ENCODE data around the gene PCDHGC5. TPM values are rescaled to one million over a fixed set of nuclear protein-coding genes. Genes with fewer than 3 reads are reported as not detected.

PCDHGC5 gene
- total RNA-seq, 3 donors from 2014 or later, result 2.1 to 3.5 (median 3.3) TPM

DNA sequence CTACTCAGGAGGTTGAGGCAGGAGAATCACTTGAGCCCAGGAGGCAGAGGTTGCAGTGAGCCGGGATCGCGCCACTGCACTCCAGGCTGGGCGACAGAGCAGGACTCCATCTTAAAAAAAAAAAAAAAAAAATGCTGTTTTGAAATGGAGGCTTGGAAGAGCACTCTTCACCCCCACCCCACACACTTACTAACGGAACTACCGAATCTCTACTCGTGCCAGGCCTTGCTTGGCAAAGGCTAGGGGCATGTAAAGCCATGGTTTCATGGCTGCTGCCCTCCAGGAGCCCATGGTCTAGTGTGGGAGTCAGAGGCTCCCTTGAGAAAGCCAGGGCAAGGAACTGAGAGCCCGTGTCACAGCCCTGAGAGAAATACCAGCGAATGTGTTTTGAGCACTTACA is 21.3 kb downstream of the PCDHGC5 start:
- DNase-seq (ENCODE audit: low spot score in 2 of 2), result no peak
- Histone ChIP-seq H3K4me1 (peaks cover 11 to 24% of the 10 kb centered on the region in 2 donors), H3K27me3 (no peaks in the 10 kb centered on the region), H3K9me3 (no peaks in the 10 kb centered on the region), H3K27ac (peak overlapping the region; percentile 87 to 96), H3K4me3 (no peak overlapping the region), H3K36me3 (no peaks in the 10 kb centered on the region)
- TF ChIP-seq POLR2A (IDR thresholded peaks at IDR 0.05) (no peak), POLR2AphosphoS5 (IDR thresholded peaks at IDR 0.05) (no peak), CTCF (IDR thresholded peaks at IDR 0.05) (no peak)
- intact Hi-C loops (cut with DNase I; ENCODE audit: low total_unique reads), result loop anchor here (2.0 to 5.0 kb wide), 2 partner anchors 63 to 798 kb away; no protein-coding TSS in a partner anchor

DNA sequence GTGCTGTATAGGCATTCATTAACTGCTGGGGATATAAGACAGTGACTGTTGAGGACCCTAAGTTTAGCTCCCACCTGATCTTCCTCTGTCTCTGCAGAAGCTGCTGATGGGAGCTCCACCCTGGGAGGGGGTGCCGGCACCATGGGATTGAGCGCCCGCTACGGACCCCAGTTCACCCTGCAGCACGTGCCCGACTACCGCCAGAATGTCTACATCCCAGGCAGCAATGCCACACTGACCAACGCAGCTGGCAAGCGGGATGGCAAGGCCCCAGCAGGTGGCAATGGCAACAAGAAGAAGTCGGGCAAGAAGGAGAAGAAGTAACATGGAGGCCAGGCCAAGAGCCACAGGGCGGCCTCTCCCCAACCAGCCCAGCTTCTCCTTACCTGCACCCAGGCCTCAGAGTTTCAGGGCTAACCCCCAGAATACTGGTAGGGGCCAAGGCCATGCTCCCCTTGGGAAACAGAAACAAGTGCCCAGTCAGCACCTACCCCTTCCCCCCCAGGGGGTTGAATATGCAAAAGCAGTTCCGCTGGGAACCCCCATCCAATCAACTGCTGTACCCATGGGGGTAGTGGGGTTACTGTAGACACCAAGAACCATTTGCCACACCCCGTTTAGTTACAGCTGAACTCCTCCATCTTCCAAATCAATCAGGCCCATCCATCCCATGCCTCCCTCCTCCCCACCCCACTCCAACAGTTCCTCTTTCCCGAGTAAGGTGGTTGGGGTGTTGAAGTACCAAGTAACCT is 22.1 kb downstream of the PCDHGC5 start:
- H3K4me1 ChIP-seq, result peaks cover 11 to 24% of the 10 kb centered on the region in 2 donors
- no peak overlapping the region for H3K4me3 ChIP-seq
- no peaks in the 10 kb centered on the region for H3K36me3 ChIP-seq
- TF ChIP-seq POLR2AphosphoS5 (IDR thresholded peaks at IDR 0.05), result no peak
- no peak for DNase-seq (ENCODE audit: low spot score in 2 of 2)
- H3K27ac ChIP-seq, result peak overlapping the region in 1 of 2 donors; percentile 40
- intact Hi-C loops (cut with DNase I; ENCODE audit: low total_unique reads), result loop anchor here (2.0 to 5.0 kb wide), 2 partner anchors 64 to 799 kb away; no protein-coding TSS in a partner anchor
- no peaks in the 10 kb centered on the region for H3K27me3 ChIP-seq
- no peaks in the 10 kb centered on the region for H3K9me3 ChIP-seq

- TF ChIP-seq POLR2A (IDR thresholded peaks at IDR 0.05), result no peak
- TF ChIP-seq CTCF (IDR thresholded peaks at IDR 0.05), result no peak
- TF ChIP-seq POLR2AphosphoS5 (IDR thresholded peaks at IDR 0.05), result no peak
- no peaks in the 10 kb centered on the region for H3K9me3 ChIP-seq
These were observed 23.0 kb downstream of the PCDHGC5 start for GRCh38 chr5:141511771-141512325.

GRCh38 chr5:141512390-141512910 is 23.6 kb downstream of the PCDHGC5 start:
- H3K9me3 ChIP-seq, result no peaks in the 10 kb centered on the region
- H3K36me3 ChIP-seq, result no peaks in the 10 kb centered on the region
- TF ChIP-seq CTCF (IDR thresholded peaks at IDR 0.05) (peak; percentile 56 to 75 (median 71)), POLR2A (IDR thresholded peaks at IDR 0.05) (no peak), POLR2AphosphoS5 (IDR thresholded peaks at IDR 0.05) (no peak)
- peak overlapping the region; percentile 78 to 90 for H3K27ac ChIP-seq
- peak; percentile 78 to 89 for DNase-seq (ENCODE audit: low spot score in 2 of 2)
- H3K27me3 ChIP-seq, result no peaks in the 10 kb centered on the region
- intact Hi-C loops (cut with DNase I; ENCODE audit: low total_unique reads), result loop anchor here (1.0 to 5.0 kb wide), 2 partner anchors 26 to 800 kb away; no protein-coding TSS in a partner anchor
- peaks cover 11 to 21% of the 10 kb centered on the region in 2 donors for H3K4me1 ChIP-seq
- H3K4me3 ChIP-seq, result peak overlapping the region; percentile 59 to 66 (median 60)

More at GRCh38 chr5:141511771-141512325, 23.0 kb downstream of the PCDHGC5 start:
- Histone ChIP-seq H3K4me1 (peaks cover 11 to 24% of the 10 kb centered on the region in 2 donors), H3K4me3 (no peak overlapping the region), H3K27ac (peak overlapping the region; percentile 78 to 90), H3K36me3 (no peaks in the 10 kb centered on the region), H3K27me3 (no peaks in the 10 kb centered on the region)
- no peak for DNase-seq (ENCODE audit: low spot score in 2 of 2)
- intact Hi-C loops (cut with DNase I; ENCODE audit: low total_unique reads), result loop anchor here (1.0 to 5.0 kb wide), 3 partner anchors 26 to 800 kb away; no protein-coding TSS in a partner anchor

GRCh38 chr5:141512911-141513626 is 24.2 kb downstream of the PCDHGC5 start:
- no peak for TF ChIP-seq POLR2A (IDR thresholded peaks at IDR 0.05)
- peak in 1 of 3 donors; percentile 17 for TF ChIP-seq POLR2AphosphoS5 (IDR thresholded peaks at IDR 0.05)
- H3K4me3 ChIP-seq, result peak overlapping the region; percentile 59 to 66 (median 60)
- no peaks in the 10 kb centered on the region for H3K27me3 ChIP-seq
- H3K36me3 ChIP-seq, result no peaks in the 10 kb centered on the region
- H3K4me1 ChIP-seq, result peaks cover 8 to 15% of the 10 kb centered on the region in 2 donors
- intact Hi-C loops (cut with DNase I; ENCODE audit: low total_unique reads), result loop anchor here (1.0 to 5.0 kb wide), 2 partner anchors 27 to 801 kb away; no protein-coding TSS in a partner anchor
- peak overlapping the region; percentile 89 to 90 for H3K27ac ChIP-seq
- DNase-seq (ENCODE audit: low spot score in 2 of 2), result no peak
- H3K9me3 ChIP-seq, result no peaks in the 10 kb centered on the region

Data from breast epithelium (tissue), 4 donors.